Erythroblast (primary cell): ENCODE measurements around the gene CPM.

ENCODE experiments used
- DNase-seq, 2 experiments: peaks; one replicate each; lab custom pipeline; 2025; lab: John Stamatoyannopoulos, UW
- GATA1 ChIP-seq: IDR thresholded peaks from 2 replicates; pipeline ENCODE4 v1.6.1; 2011; ENCODE audit warnings: low read depth, mild to moderate bottlenecking, control low read depth, low read length, moderate library complexity
- POLR2A ChIP-seq: IDR thresholded peaks from 2 replicates; pipeline ENCODE4 v1.6.1; 2011; ENCODE audit warnings: mild to moderate bottlenecking, low read length

The CPM gene

GRCh38 chr12:68911197-68911718 is 21.7 kb downstream of the CPM start:
- DNase-seq: no peak
- TF ChIP-seq POLR2A (no peak), GATA1 (no peak)

- DNase-seq: no peak
- TF ChIP-seq POLR2A (no peak), GATA1 (no peak)
Measured at GRCh38 chr12:68910128-68910527, 22.8 kb downstream of the CPM start.

GRCh38 chr12:68908076-68908475 is 24.9 kb downstream of the CPM start:
- no peak for DNase-seq
- TF ChIP-seq GATA1 (no peak), POLR2A (no peak)

- DNase-seq: peak; percentile 9 to 61
Measured at GRCh38 chr12:68905733-68906132, 27.2 kb downstream of the CPM start.

GRCh38 chr12:68904351-68904962 is 28.5 kb downstream of the CPM start:
- TF ChIP-seq GATA1 (no peak), POLR2A (no peak)
- DNase-seq: no peak

More at GRCh38 chr12:68905733-68906132, 27.2 kb downstream of the CPM start:
- TF ChIP-seq POLR2A (no peak), GATA1 (no peak)

GRCh38 chr12:68903511-68903910 is 29.5 kb downstream of the CPM start:
- DNase-seq: no peak
- TF ChIP-seq POLR2A: no peak
- TF ChIP-seq GATA1: no peak

- DNase-seq: no peak
- no peak for TF ChIP-seq POLR2A
Measured at GRCh38 chr12:68901551-68901950, 31.4 kb downstream of the CPM start.

GRCh38 chr12:68901145-68901544 is 31.8 kb downstream of the CPM start:
- no peak for DNase-seq
- TF ChIP-seq POLR2A (no peak), GATA1 (no peak)

- no peak for TF ChIP-seq POLR2A
- no peak for TF ChIP-seq GATA1
- no peak for DNase-seq
Measured at GRCh38 chr12:68900241-68900640, 32.7 kb downstream of the CPM start.

- TF ChIP-seq POLR2A: no peak
- TF ChIP-seq GATA1: no peak
- no peak for DNase-seq
Measured at GRCh38 chr12:68899251-68899771, 33.7 kb downstream of the CPM start.

- no peak for TF ChIP-seq POLR2A
- TF ChIP-seq GATA1: no peak
- no peak for DNase-seq
Measured at GRCh38 chr12:68896881-68897540, 36.0 kb downstream of the CPM start.

- no peak for TF ChIP-seq POLR2A
- TF ChIP-seq GATA1: no peak
- DNase-seq: no peak
Measured at GRCh38 chr12:68894276-68894855, 38.6 kb downstream of the CPM start.

GRCh38 chr12:68893741-68894140 is 39.2 kb downstream of the CPM start:
- TF ChIP-seq POLR2A: no peak
- no peak for TF ChIP-seq GATA1
- no peak for DNase-seq

- no peak for DNase-seq
- TF ChIP-seq POLR2A (no peak), GATA1 (no peak)
Measured at GRCh38 chr12:68893201-68893600, 39.8 kb downstream of the CPM start.
